HFFc6 (cell line): ENCODE data around the gene ITPKA. TPM values are rescaled to one million over a fixed set of nuclear protein-coding genes. Genes with fewer than 3 reads are reported as not detected.

Experiments used
- DNase-seq: peaks from one replicate; pipeline ENCODE4 v3.0.0-alpha.2; 2018
- H3K27ac Mint-ChIP-seq: 2 replicates; pipeline ENCODE4 v1.8.0; 2020; ENCODE audit warnings: mild to moderate bottlenecking, mixed read lengths
- H3K27me3 Mint-ChIP-seq: 2 replicates; pipeline ENCODE4 v1.8.0; 2021; ENCODE audit warnings: mild to moderate bottlenecking, moderate library complexity, mixed read lengths; ENCODE audit not compliant: insufficient read depth
- H3K36me3 Mint-ChIP-seq: 2 replicates; pipeline ENCODE4 v1.8.0; 2021; ENCODE audit warnings: low read depth, mixed read lengths
- H3K4me1 Mint-ChIP-seq: 2 replicates; pipeline ENCODE4 v1.8.0; 2020; ENCODE audit warnings: low read depth, mixed read lengths
- H3K4me3 Mint-ChIP-seq: 2 replicates; pipeline ENCODE4 v1.8.0; 2020; ENCODE audit warnings: mild to moderate bottlenecking, moderate library complexity, mixed read lengths
- H3K9me3 Mint-ChIP-seq: 2 replicates; pipeline ENCODE4 v1.8.0; 2020; ENCODE audit warnings: mild to moderate bottlenecking, mixed read lengths
- CTCF ChIP-seq: fragments of 200-600 bp; sonication (generic); IDR thresholded peaks from 2 replicates; pipeline ENCODE4 v1.5.0; 2021; ENCODE audit warnings: antibody characterized with exemption, mild to moderate bottlenecking
- total RNA-seq, 6 experiments: library from RNA; stranded (reverse); fragmentation: NEBNext Ultra II Directional; extraction: Animal tissue kit (Norgen Biotek cat#: 25700); gene quantifications; 2 replicates in 1 of 6; 3 replicates in 5 of 6; pipeline ENCODE4 v1.2.3, GENCODE V29; 2021

ITPKA gene
- total RNA-seq, 6 experiments from 2014 or later, result 1.2 to 2.4 (median 2.3) TPM

DNA sequence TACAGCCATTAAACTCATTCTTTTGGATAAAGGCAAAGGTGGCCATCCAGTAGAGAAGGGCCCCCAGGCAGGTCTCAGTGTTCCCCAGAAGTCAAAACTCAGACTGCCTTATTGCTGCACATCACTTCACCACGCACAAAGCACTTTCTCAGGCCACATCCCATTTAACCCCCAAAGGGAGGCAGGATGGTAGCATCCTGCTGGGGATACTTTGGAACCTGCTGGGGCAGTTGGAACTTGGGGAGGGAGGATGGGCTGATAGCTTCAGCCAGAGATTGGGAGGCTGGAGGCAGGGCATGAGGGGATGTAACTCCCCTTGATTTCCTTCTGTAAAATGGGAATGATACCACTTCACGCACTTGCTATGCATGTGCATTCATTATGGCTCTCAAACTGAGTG, 5.0 kb downstream of the ITPKA start:
- no peaks in the 10 kb centered on the region for H3K4me1 Mint-ChIP-seq
- peaks cover 14% of the 10 kb centered on the region for H3K27me3 Mint-ChIP-seq
- H3K4me3 Mint-ChIP-seq, result no peak overlapping the region
- no peak for TF ChIP-seq CTCF
- H3K9me3 Mint-ChIP-seq, result no peaks in the 10 kb centered on the region
- H3K27ac Mint-ChIP-seq, result no peak overlapping the region
- DNase-seq, result no peak
- H3K36me3 Mint-ChIP-seq, result no peaks in the 10 kb centered on the region

- Mint-ChIP-seq H3K9me3 (no peaks in the 10 kb centered on the region), H3K36me3 (no peaks in the 10 kb centered on the region), H3K4me1 (no peaks in the 10 kb centered on the region), H3K4me3 (no peak overlapping the region), H3K27me3 (peaks cover 12% of the 10 kb centered on the region), H3K27ac (no peak overlapping the region)
- DNase-seq, result no peak
- no peak for TF ChIP-seq CTCF
Observed at GRCh38 chr15:41499109-41499851, 5.6 kb downstream of the ITPKA start.

DNA sequence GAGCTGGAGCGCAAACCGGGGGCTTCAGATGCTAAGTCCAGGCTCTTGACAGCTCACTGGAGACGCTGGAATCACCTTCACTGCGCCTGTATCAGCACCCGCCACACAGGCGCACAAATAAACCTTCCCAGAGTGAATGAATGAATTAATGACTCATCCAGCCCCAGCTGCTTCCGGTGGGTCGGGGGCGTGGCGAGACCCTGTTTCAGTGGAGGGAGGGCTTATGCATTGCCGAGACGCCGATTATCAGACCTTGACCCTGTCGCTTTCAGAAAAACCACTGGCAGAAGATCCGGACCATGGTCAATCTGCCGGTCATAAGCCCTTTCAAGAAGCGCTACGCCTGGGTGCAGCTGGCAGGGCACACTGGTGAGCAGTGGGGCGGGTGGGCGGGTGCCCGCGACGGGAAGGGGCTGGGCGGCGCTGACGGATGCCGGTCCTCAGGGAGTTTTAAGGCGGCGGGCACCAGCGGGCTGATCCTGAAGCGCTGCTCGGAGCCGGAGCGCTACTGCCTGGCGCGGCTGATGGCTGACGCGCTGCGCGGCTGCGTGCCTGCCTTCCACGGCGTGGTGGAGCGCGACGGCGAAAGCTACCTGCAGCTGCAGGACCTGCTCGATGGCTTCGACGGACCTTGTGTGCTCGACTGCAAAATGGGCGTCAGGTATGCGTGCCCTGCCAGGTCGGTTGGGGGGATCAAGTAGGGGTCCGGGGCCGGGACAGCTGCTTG, 7.7 kb downstream of the ITPKA start:
- DNase-seq, result no peak

DNA sequence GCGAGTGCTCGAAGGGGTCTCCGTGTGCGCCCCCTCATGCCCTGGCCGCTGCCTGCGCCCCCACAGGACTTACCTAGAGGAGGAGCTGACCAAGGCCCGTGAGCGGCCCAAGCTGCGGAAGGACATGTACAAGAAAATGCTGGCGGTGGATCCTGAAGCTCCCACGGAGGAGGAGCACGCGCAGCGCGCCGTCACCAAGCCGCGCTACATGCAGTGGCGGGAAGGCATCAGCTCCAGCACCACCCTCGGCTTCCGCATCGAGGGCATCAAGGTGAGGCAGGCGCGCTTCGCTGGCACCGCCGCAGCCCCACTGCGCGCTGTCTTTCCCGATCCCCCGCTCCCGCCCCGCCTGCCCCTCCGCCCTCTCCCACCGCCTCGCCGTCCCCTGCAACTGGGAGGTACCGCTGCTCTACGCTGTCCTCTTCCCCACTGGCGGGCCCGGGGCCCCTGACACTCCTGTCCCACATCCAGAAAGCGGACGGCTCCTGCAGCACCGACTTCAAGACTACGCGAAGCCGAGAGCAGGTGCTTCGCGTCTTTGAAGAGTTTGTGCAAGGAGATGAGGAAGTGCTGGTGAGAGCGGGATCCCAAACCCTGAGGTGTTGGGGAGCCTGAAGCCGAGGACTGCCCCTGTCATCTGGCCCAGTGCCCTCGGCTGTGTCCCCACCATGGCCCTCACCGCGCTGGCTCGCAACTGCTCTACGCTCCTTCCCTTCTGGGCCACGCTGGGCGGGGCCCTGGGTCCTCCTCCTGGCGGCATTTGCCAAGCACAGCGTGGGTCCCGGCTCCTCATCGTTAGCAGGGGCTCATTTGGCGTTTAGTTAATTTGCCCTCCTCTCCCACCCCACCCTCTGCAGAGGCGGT, 8.5 kb downstream of the ITPKA start:
- Mint-ChIP-seq H3K27me3 (peaks cover 12% of the 10 kb centered on the region), H3K4me1 (no peaks in the 10 kb centered on the region), H3K27ac (no peak overlapping the region), H3K36me3 (no peaks in the 10 kb centered on the region), H3K9me3 (no peaks in the 10 kb centered on the region), H3K4me3 (no peak overlapping the region)
- DNase-seq, result no peak
- no peak for TF ChIP-seq CTCF

More for the DNA sequence above, 7.7 kb downstream of the ITPKA start:
- Mint-ChIP-seq H3K4me1 (no peaks in the 10 kb centered on the region), H3K4me3 (no peak overlapping the region), H3K27ac (no peak overlapping the region), H3K9me3 (no peaks in the 10 kb centered on the region), H3K27me3 (peaks cover 16% of the 10 kb centered on the region), H3K36me3 (no peaks in the 10 kb centered on the region)
- TF ChIP-seq CTCF, result no peak

DNA sequence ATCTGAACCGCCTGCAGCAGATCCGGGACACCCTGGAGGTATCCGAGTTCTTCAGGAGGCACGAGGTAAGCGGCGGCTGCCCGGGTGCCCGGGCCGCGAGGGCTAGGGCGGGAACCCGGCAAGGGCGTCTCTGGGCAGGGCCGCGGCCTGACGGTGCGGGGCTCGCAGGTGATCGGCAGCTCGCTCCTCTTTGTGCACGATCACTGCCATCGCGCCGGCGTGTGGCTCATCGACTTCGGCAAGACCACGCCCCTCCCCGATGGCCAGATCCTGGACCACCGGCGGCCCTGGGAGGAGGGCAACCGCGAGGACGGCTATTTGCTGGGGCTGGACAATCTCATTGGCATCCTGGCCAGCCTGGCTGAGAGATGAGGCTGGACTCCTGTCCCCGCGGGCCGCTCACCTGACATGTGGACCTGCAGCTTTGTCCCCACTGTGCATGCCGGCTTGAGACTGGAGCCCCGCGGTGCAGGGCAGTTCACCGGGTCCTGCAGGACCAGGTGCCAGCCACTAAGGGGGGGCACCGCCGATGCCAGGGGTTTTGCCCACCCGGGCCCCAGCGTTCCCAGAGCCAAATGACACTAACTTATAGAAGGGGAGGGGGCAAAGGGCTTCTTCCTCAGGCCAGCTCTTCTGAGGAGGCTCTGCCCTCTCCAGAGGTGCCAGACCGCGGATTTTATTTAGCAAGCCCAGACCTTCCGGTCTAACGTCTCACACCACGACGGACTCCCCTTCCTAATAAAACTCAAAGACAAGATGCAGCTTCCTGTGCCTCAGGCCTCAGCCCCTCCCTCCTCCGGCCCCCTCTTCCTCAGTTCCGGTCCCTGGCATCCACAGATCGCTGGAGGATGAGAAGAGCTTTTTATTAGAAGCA, 9.4 kb downstream of the ITPKA start:
- TF ChIP-seq CTCF, result no peak
- DNase-seq, result no peak
- Mint-ChIP-seq H3K27me3 (peaks cover 15% of the 10 kb centered on the region), H3K4me1 (no peaks in the 10 kb centered on the region), H3K27ac (no peak overlapping the region), H3K36me3 (no peaks in the 10 kb centered on the region), H3K4me3 (no peak overlapping the region), H3K9me3 (no peaks in the 10 kb centered on the region)
